HG03108 (cell line): Measurements from ENCODE around the gene ATXN3.

Experiments used
- ATAC-seq: cut with Tn5 transposase; IDR thresholded peaks from one replicate; pipeline ENCODE4 v1.9.1; 2021; ENCODE audit warnings: moderate library complexity; ENCODE audit not compliant: unreplicated experiment

The ATXN3 gene

GRCh38 chr14:92106143-92106926 is at the start of gene ATXN3:
Gene ATXN3 (minus strand): TSS chr14:92106582. CDS start chr14:92106552, 30 bp downstream.
- ATAC-seq, result peak; percentile 83

DNA sequence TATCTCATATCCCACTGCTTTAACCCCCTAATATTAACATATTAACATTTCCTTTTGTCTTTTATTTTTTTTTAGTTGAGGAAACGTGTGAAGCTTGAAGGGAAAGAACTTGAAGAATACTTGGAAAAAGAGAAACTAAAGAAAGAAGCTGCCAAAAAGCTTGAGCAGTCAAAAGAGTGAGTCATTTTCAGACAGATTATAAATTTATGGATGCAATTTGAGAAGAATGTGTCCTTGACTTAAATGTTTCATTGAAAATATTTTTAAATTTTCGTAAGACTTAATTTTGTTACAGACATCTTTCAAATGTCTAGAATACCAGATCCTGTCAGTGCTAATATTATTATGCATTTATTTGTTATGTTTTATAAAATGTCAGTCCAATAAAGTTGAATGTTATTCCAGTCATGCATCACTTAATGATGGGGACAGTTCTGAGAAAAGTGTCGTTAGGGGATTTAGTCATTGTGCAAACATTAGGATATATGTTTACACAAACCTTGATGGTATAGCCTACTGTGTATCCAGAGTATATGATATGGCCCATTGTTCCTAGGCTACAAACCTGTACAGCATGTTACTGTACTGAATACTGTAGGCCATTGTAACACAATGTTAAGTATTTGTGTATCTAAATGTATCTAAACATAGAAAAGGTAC is 48.0 kb upstream of the ATXN3 start:
- ATAC-seq, result no peak

DNA sequence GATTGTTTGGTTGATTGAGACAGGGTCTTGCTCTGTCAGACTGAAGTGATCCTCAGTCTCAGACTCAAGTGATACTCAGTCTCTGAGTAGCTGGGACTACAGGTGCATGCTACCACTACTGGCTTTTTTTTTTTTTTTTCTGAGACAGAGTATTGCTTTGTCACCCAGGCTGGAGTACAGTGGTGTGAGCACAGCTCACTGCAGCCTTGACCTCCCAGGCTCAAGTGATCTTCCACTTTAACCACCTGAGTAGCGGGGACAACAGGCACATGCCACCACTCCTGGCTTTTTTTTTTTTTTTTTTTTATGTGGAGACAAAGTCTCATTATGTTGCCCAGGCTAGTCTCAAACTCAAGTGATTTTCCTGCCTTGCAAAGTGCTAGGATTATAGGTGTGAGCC is 47.2 kb upstream of the ATXN3 start:
- ATAC-seq, result no peak

GRCh38 chr14:92144708-92145107 is 38.3 kb upstream of the ATXN3 start:
- ATAC-seq, result no peak

DNA sequence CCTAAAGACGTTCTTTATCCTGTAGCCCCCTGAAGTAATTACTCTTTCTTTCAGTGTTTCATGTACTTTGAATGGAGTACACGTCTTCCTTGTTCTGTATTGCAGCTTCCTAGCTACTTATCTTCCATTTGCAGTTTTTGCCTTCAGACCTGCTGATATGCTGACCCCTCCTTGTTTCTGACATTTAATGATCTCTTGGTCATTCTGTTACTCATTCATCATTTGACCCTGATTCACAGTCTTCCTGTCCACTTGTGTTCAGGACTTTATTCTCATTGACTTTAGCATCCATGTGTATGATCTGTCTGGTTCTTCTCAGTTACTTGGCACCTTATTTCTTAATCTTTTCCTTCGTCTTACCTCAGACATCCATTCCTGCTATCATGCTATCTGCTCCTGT is 37.6 kb upstream of the ATXN3 start:
- no peak for ATAC-seq

DNA sequence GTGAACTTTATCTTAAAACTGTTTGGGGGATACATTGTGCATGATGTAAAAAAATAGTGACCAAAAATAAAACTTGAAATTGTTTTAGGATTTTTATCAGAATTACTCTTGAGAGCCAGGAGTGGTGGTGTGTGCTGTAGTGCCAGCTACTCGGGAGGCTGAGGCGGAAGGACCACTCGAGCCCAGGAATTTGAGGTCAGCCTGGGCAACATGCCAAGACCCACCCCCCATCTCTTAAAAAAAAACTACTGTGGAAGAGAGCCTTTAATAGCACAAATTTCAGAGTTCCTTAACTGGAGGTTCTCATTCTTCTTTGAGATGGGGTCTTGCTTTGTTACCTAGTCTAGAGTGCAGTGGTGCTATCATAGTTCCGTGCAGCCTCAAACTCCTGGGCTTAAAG is 36.9 kb upstream of the ATXN3 start:
- no peak for ATAC-seq

DNA sequence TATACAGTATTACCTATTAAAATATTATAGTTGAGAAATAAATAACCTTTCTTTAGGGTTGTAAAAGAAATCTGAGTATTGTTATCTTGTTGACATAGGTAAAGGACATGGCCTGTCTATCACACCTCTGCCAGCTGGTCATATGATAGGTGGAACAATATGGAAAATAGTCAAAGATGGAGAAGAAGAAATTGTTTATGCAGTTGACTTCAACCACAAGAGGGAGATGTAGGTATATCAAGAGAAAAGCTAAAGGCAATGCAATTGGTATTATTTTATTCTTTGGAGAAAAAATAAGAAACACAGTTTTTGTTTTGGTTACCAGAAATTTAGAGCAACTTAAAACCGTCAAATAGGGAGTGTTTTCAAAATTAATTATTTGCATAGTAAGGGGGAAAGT is 28.9 kb upstream of the ATXN3 start:
- no peak for ATAC-seq

- no peak for ATAC-seq
Measured at GRCh38 chr14:92134456-92134855, 28.1 kb upstream of the ATXN3 start.

GRCh38 chr14:92122761-92123160 is 16.4 kb upstream of the ATXN3 start:
- no peak for ATAC-seq

DNA sequence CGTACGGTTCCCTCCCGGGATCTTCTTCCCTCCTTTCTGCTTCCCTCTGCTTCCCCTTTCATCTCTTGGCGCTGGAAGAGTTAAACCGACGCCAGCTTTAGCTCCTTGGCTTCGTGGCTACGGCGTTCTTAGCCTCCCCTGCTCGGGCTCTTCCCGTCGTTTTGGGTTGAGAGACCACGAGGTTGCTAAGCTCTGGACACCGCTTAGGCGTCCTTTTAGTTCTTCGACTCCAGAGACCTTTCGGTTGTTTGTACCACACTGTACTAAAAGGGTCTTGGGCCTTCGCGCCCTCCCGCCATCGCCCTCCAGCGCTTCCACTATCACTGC is 15.9 kb upstream of the ATXN3 start:
- no peak for ATAC-seq

GRCh38 chr14:92121670-92122350 is 15.4 kb upstream of the ATXN3 start, which contains the start of the genes CPSF2 and NDUFB1:
Gene CPSF2 (plus strand): TSS chr14:92121969. CDS start chr14:92130985, 9,016 bp downstream.
Gene NDUFB1 (minus strand): TSS chr14:92121706. CDS start chr14:92117637, 4,069 bp downstream.
- ATAC-seq, result peak; percentile 89

GRCh38 chr14:92121207-92121669 is 14.9 kb upstream of the ATXN3 start:
- ATAC-seq, result peak; percentile 17

- no peak for ATAC-seq
Measured at GRCh38 chr14:92109490-92109889, 3.1 kb upstream of the ATXN3 start.

GRCh38 chr14:92108345-92109254 is 2.2 kb upstream of the ATXN3 start:
- no peak for ATAC-seq

- peak; percentile 12 for ATAC-seq
Measured at GRCh38 chr14:92105893-92106142, 564 bp downstream of the ATXN3 start.

DNA sequence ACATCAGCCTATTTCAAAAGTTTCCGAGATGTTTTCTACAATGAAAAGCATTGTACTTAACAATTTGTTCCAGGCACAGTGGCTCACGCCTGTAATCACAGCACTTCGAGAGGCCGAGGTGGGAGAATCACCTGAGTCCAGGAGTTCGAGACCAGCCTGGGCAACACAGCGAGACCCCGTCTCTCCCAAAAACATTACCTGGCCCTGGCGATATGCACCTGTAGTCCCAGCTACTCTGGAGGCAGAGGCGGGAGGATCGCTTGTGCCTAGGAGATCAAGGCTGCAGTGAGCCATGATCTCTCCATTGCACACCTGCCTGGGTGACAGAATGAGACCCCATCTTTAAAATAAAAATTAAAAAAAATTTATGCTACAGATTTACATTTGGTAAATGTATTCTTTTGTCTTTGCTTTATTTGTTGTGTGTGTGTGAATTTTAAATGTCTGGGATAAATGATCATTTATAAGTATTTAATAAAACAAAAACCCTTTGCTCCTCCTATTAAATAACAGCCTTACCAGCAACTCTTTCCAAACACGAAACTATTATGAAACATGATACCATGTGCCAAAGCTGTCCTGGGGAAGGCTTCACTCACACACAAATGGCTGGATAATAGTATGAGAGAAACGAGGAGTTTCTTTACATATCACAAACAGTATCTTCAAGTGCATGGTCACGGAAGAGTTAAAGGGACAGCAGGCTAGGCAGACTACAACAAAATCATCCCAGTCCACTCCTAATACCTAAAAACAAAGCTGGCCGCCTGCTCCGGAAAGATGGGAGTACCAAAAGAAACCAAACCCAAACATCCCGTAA is 1.1 kb downstream of the ATXN3 start:
- ATAC-seq, result no peak

GRCh38 chr14:92103363-92103989 is 2.9 kb downstream of the ATXN3 start:
- ATAC-seq, result no peak

GRCh38 chr14:92099802-92100201 is 6.6 kb downstream of the ATXN3 start:
- ATAC-seq, result no peak

- ATAC-seq, result no peak
Measured at GRCh38 chr14:92093320-92093719, 13.1 kb downstream of the ATXN3 start.

DNA sequence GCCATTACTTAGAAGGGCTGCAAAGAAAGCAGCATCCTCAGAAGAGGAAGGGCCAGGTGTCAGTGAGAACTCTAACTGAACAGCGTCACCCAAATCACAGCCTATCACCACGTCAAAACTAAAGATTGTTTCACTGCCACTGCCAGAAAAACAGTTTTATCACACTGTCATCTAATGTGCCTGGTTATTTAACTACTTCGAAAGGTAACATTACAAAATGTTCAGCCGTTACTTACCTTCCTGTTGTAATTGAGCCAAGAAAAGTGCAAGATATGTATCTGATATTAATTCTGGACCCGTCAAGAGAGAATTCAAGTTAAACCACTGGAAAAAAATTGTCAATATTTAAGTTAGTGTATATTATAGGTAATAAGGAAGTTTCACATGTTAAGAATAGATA is 17.9 kb downstream of the ATXN3 start:
- no peak for ATAC-seq
